Activated T-helper 9 cell treated with anti-CD3 and anti-CD28 coated beads, Interleukin-2, amount 50 U/mL, for 16 hours (primary cell): ENCODE measurements around the gene PCDHGB2.
"Not testable (repeated sequence)": the region's sequence is repeated elsewhere in the genome, so short reads cannot be mapped to it uniquely, and the experiment has no call there.

ENCODE experiments used
- DNase-seq: peaks from one replicate; pipeline ENCODE4 v3.0.0-alpha.2; 2020; ENCODE audit warnings: low read depth

Gene PCDHGB2

GRCh38 chr5:141349917-141350619, 9.7 kb upstream of the PCDHGB2 start, which contains the start of gene PCDHGB1:
TSS of gene PCDHGB1 (plus strand) at chr5:141350099. CDS start at chr5:141350261, 162 bp downstream.
- DNase-seq, result no peak

DNA sequence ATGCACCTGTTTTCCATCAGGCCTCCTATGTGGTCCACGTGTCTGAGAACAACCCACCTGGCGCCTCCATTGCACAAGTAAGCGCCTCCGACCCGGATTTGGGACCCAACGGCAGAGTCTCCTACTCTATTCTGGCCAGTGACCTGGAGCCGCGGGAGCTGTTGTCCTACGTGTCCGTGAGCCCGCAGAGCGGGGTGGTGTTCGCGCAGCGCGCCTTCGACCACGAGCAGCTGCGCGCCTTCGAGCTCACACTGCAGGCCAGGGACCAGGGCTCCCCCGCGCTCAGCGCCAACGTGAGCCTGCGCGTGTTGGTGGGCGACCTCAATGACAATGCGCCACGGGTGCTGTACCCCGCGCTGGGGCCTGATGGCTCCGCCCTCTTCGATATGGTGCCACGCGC, 8.2 kb upstream of the PCDHGB2 start:
- DNase-seq, result no peak

DNA sequence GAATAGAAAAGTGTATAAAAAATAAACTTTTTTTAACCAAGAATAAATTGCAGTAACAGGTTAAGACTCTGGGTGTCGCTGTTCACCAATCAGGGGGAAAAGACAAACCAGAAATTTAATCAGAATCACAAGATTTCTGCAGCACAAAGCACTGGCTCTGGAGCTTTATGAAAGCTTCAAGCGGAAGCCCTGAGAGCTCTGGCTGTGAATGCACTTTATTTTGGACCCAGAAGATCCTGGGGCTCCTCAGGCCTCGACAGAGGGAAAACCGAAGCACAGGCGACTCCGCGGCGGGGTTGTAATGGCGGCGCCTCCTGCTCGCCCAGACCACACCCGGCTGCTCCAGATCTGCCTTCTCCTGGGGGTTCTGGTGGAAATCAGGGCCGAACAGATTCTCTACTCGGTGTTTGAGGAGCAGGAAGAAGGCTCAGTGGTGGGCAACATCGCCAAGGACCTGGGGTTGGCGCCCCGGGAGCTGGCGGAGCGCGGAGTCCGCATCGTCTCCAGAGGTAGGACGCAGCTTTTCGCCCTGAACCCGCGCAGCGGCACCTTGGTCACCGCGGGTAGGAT, 4.8 kb upstream of the PCDHGB2 start, which contains the start of gene PCDHGA4:
TSS of gene PCDHGA4 (plus strand) at position 122 of the 570 bp plus-strand sequence. CDS start at position 209, 87 bp downstream.
- DNase-seq, result no peak

GRCh38 chr5:141355641-141356040, 4.2 kb upstream of the PCDHGB2 start:
- no peak for DNase-seq

- DNase-seq, result no peak
Observed at GRCh38 chr5:141356133-141356532, 3.7 kb upstream of the PCDHGB2 start.

- no peak for DNase-seq
Observed at GRCh38 chr5:141356950-141357349, 2.8 kb upstream of the PCDHGB2 start.

GRCh38 chr5:141360685-141361084, 891 bp downstream of the PCDHGB2 start:
- no peak for DNase-seq

GRCh38 chr5:141362719-141363118, 2.9 kb downstream of the PCDHGB2 start:
- no peak for DNase-seq

GRCh38 chr5:141363952-141364660, 4.3 kb downstream of the PCDHGB2 start, which contains the start of gene PCDHGA5:
TSS of gene PCDHGA5 (plus strand) at chr5:141364162. CDS start at chr5:141364331, 169 bp downstream.
- no peak for DNase-seq

DNA sequence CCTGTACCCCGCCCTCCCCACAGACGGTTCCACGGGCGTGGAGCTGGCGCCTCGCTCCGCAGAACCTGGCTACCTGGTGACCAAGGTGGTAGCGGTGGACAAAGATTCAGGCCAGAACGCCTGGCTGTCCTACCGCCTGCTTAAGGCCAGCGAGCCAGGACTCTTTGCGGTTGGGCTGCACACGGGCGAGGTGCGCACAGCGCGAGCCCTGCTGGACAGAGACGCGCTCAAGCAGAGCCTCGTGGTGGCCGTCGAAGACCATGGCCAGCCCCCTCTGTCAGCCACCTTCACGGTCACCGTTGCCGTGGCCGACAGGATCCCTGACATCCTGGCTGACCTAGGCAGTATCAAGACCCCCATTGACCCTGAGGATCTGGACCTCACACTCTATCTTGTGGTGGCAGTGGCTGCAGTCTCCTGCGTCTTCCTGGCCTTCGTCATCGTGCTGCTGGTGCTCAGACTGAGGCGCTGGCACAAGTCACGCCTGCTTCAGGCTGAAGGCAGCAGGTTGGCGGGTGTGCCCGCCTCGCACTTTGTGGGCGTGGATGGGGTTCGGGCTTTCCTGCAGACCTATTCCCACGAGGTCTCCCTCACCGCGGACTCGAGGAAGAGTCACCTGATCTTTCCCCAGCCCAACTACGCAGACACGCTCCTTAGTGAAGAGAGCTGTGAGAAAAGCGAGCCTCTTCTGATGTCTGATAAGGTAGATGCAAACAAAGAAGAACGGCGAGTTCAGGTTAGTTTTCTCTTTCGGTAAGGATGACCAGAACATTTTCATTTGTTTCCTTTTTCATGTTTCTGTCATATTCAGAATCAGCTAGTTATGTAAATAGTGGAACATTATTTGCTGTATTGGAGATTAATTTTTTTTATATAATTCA, 6.5 kb downstream of the PCDHGB2 start:
- DNase-seq, result no peak

DNA sequence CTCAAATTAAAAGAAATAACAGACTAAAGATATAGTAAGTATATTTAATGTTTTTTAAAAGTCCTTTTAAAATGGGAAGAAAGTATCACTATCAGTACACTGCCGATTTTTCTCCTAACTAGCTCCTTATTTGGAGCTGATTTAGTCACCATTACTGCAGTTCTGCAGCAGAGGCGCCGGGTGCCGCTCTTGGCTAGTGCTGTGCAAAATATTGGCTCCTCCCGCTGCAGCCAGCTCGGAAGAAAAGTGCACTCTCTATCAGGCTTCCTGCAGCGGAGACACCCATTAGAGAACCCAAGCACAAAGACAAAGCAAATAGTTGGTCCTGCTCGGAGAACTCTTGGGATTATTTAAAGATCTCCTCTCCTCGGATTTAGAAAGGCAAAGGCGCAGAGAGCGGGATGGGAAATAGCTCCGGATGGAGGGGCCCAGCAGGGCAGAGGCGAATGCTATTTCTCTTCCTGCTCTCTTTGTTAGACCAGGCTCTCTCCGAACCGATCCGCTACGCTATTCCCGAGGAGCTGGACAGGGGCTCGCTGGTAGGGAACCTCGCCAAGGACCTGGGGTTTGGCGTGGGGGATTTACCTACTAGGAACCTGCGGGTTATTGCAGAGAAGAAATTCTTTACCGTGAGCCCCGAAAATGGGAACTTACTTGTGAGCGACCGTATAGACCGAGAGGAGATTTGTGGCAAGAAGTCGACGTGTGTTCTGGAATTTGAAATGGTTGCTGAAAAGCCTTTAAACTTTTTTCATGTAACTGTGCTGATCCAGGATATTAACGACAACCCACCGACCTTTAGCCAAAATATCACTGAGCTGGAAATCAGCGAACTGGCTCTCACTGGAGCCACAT, 10.4 kb downstream of the PCDHGB2 start, which contains the start of gene PCDHGB3:
TSS of gene PCDHGB3 (plus strand) at position 249 of the 855 bp plus-strand sequence. CDS start at position 402, 153 bp downstream.
- no peak for DNase-seq

DNA sequence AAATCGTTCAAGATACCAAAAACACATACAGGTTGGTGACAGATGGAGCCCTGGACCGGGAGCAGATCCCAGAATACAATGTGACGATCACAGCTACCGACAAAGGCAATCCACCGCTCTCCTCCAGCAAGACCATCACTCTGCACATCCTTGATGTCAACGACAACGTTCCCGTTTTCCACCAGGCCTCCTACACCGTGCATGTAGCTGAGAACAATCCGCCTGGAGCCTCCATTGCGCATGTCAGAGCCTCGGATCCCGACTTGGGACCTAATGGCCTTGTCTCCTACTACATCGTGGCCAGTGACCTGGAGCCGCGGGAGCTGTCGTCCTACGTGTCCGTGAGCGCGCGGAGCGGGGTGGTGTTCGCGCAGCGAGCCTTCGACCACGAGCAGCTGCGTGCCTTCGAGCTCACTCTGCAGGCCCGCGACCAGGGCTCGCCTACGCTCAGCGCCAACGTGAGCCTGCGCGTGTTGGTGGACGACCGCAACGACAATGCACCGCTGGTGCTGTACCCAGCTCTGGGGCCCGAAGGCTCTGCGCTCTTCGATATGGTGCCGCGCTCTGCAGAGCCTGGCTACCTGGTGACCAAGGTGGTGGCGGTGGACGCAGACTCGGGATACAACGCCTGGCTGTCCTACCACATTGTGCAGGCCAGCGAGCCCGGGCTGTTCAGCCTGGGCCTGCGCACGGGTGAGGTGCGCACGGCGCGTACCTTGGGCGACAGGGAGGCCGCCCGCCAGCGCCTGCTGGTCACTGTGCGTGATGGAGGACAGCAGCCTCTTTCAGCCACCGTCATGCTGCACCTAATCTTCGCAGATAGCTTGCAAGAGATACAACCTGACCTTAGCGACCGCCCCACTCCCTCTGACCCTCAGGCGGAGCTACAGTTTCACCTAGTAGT, 12.0 kb downstream of the PCDHGB2 start:
- no peak for DNase-seq

DNA sequence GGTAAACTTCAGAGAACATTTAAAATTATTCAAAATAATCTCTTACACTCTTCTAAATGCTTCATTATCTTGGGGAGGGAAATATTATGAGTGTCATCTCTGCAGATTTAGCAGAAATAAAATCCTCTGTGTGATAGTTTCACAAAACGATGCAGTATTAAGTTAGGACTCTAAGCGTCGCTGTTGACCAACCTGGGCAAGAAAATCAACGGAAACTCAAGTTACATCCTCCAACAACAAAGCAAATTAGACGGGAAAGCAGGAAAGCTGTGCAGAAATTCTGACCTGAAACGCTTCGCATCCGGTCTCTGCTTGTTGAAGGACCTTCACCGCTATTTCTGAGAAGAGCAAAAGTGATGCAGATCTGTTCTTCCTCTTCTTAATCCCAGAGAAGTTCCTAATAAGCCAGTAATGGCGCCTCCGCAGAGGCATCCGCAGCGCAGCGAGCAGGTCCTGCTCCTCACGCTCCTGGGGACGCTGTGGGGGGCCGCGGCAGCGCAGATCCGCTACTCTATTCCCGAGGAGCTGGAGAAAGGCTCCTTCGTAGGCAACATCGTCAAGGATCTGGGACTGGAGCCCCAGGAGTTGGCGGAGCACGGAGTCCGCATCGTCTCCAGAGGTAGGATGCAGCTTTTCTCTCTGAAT, 14.0 kb downstream of the PCDHGB2 start, which contains the start of gene PCDHGA6:
TSS of gene PCDHGA6 (plus strand) at position 219 of the 645 bp plus-strand sequence. CDS start at position 412, 193 bp downstream.
- no peak for DNase-seq

GRCh38 chr5:141374627-141375026, 14.8 kb downstream of the PCDHGB2 start:
- DNase-seq, result no peak

DNA sequence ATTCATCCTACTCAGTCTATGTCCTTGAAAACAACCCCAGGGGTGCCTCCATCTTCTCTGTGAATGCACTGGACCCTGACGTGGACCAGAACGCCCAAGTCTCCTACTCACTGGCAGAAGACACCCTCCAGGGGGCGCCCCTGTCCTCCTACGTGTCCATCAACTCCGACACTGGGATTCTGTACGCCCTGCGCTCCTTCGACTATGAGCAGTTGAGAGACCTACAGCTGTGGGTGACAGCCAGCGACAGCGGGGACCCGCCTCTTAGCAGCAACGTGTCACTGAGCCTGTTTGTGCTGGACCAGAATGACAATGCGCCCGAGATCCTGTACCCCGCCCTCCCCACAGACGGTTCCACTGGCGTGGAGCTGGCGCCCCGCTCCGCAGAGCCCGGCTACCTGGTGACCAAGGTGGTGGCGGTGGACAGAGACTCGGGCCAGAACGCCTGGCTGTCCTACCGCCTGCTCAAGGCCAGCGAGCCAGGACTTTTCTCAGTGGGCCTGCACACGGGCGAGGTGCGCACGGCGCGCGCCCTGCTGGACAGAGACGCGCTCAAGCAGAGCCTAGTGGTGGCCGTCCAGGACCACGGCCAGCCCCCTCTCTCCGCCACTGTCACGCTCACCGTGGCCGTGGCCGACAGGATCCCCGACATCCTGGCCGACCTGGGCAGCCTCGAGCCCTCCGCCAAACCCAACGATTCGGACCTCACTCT, 15.8 kb downstream of the PCDHGB2 start:
- not testable (repeated sequence) for DNase-seq

GRCh38 chr5:141382469-141383294, 22.9 kb downstream of the PCDHGB2 start, which contains the start of gene PCDHGA7:
TSS of gene PCDHGA7 (plus strand) at chr5:141382742. CDS start at chr5:141382900, 158 bp downstream.
- no peak for DNase-seq

DNA sequence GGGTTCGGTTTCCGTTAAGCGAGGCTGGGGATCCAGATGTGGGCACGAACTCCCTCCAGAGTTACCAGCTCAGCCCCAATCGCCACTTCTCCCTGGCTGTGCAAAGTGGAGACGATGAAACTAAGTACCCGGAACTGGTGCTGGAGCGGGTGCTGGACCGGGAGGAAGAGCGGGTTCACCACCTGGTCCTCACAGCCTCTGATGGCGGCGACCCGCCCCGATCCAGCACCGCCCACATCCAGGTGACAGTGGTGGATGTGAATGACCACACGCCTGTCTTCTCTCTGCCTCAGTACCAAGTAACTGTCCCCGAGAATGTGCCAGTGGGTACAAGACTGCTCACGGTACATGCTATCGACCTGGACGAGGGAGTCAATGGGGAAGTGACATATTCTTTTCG, 23.6 kb downstream of the PCDHGB2 start:
- no peak for DNase-seq
